ENCODE results near the gene PAPPA.

PAPPA gene

DNA sequence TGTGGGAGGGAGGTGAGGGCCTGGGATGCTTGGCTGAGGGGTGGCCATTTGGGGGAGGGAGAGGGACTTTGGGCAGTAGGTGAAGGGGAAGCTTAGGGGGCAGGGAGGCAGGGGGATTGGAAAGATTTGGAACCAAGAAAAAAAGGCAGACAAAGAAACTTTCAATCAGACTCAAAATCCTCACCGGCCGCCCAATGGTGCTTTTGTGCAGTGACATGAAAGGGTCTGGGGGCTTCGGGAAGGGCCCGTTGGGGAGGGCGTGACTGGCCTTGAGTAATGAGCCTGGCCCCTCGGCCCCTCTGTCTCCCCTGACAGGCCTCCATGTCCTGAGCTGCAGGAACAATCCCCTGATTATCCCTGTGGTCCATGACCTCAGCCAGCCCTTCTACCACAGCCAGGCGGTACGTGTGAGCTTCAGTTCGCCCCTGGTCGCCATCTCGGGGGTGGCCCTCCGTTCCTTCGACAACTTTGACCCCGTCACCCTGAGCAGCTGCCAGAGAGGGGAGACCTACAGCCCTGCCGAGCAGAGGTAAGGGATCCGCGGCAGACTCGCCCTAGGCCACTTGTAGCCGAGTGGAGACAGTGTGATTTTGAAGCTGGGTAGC is 181.1 kb downstream of the PAPPA start:
- intact Hi-C loops (cut with DNase I) = no loop called here
- no peak for DNase-seq

DNA sequence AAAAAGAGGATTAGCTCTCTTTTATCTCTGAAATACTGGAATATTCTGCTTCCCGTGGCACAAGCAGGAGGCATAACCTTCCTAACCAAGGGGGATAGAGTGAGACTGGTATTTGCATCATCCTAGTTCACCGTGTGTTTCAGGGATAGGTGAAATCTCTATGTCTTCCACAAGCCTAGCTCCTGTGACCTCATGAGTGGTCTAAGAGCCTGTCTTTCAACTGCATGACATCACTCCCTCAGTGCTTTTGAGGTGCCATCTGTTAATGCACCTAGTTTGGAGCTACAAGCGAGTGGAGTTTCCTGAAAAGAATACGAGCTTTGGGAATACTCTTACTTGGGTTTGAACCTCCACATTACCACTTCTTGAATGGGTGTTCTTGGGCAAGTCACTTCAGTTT is 181.8 kb downstream of the PAPPA start:
- intact Hi-C loops (cut with DNase I) = no loop called here
- DNase-seq = no peak

DNA sequence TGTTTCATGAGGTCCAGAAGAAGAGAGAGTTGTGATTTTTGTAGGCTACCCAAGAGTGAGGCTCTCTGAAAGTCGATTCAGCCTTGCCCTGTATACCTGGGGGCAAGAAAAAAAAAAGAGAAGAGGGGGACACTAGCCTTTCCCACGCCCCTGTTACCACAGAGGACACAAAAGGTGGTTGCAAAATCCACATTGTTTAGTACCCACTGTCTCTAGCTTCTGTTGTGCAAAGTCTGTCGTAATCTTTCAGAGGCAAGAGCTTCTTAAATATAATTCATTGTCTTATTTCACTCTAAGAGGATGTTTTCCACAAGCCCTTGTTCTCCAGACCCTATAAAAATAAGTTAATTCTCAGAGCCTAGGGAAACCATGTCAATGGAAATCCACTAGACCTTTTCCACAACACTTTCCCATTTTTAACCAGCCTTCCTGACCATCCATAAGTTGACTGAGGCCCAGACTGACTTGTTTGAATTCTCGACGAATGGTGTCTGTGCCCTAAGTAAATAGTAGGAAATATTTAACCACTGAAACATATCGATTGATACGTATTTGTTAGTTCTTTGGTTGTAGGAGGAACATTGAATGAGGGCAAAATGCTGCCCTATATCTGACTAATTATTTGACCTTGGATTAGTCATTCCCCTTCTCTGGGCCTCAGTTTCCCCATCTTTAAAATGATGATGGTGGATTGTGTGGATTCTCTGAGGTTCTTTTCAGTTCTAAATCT is 182.7 kb downstream of the PAPPA start:
- intact Hi-C loops (cut with DNase I) = no loop called here
- no peak for DNase-seq

DNA sequence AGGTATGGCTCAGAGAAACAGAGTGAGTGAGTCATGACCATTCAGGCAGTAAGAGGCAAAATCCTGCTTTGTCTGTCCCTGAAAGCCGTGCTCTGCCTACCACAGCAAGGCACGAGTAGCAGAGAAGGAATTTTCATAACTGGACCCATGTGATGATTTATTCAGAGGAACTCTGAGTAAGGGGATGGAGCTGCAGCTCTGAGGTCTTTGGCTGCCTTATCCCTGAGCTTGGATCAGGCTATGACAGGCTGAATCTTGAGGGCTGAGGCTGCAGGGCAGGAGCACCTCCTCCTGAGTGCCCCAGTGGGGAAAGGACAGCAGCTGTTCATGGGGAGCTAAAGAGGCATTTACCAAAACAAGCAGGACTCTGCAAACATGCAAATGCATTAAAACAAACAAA is 183.4 kb downstream of the PAPPA start:
- DNase-seq = no peak
- intact Hi-C loops (cut with DNase I) = no loop called here

DNA sequence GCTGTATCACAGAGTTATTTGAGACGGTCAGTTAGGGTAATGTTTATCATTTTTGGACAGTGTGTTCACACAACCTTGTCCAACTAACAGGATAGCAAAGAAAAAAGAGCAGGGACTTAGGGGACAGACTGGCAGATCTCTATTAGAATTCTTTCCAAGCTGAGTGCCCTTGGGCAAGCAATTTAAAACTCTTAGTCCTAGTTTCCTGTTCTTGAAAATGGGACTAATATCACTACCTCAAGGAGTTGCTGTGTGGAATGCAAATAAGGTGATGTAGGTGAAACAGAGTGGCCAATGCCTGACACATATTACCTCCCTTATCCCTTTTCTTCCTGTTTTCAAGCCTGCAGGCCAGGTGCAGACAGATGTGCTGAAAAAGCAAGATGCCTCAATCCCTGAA is 186.7 kb downstream of the PAPPA start:
- intact Hi-C loops (cut with DNase I) = no loop called here
- DNase-seq = no peak

DNA sequence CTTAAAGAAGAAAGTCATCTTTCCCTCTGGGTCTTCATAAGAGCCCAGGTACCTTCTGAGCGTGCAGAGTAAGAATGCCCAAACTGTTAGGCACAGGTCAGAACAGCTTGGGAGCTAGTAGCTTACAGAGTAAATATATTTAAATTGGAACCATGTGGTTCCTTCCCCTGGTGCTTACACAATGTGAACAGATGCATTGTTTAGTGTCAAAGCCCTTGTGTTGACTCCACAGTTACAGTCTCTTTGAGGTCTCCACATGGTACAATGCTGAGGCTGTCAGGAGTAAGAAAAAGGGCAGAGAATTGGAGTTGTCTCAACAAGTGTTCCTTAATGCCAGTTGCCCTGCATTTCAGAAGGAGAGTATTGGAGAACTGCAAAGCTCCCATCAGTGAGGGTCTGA is 188.5 kb downstream of the PAPPA start:
- no peak for DNase-seq
- intact Hi-C loops (cut with DNase I) = no loop called here

DNA sequence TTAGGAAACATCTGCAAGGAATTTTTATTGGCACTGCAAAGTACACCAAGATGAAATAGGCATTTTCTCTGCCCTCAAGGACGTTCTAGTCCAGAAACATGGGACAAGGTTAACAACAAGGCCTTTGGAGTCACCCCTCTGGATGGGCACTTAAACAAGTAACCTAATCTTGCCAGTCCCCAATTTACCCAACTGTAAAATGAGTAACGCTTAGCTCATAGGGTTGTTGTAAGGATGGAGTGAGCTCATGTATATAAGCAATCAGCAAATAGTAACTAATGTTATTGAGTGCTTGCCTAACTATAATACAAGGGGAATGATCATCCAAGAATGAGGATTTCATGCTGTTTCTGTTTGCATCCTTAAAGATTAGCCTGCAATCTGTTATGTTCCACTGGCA is 189.3 kb downstream of the PAPPA start:
- intact Hi-C loops (cut with DNase I) = no loop called here
- DNase-seq = no peak

DNA sequence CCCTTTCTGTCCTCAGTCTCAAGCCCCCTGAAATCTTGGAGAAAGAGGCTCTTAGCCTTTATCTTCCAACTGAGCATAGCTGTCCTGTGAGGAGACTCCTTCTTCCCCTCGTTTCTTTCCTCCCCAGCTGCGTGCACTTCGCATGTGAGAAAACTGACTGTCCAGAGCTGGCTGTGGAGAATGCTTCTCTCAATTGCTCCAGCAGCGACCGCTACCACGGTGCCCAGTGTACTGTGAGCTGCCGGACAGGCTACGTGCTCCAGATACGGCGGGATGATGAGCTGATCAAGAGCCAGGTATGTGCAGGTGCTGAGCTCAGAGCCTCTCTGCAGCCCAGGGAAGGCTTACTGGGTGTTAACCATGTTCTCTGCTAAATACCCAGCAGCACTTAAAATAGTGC is 190.8 kb downstream of the PAPPA start:
- intact Hi-C loops (cut with DNase I) = no loop called here
- DNase-seq = no peak

DNA sequence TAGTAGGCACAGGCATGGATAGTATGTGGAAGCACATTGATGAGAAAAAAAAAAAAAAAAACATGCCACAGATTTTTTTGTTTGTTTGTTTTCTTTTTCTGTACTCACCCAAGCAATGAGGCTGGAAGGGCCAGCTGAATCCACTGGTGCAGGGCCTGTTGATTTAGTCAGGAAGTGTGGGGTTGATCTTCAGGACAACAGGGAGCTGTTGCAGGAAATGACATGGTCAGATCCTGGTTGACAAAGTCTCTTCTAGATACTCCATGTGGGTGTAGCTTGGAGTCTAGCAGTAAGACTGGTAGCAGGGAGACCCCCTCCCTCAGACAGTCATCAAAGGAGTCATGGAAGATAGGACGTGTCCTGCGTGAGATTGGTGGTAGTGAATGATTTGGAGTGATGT is 191.8 kb downstream of the PAPPA start:
- intact Hi-C loops (cut with DNase I) = no loop called here
- DNase-seq = no peak

DNA sequence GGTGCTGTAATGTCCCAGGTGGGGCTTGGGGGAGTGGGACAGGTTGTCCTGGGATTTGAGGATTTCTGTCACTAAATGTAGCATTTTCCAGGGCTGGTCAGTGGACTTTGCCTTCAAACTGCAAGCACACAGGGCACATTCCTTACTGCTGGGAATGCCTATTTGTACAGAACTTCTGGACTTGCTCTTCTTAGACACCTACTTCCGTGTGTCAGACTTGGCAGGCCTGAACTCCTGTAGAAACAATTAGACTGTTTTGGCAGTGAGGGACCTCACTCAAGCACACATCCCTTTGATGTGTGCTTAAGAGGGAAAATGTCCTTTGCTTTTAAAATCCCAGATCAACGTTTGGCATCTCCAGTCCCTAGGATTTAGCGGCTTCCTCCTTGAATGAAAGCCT is 192.2 kb downstream of the PAPPA start:
- DNase-seq = no peak
- intact Hi-C loops (cut with DNase I) = no loop called here

DNA sequence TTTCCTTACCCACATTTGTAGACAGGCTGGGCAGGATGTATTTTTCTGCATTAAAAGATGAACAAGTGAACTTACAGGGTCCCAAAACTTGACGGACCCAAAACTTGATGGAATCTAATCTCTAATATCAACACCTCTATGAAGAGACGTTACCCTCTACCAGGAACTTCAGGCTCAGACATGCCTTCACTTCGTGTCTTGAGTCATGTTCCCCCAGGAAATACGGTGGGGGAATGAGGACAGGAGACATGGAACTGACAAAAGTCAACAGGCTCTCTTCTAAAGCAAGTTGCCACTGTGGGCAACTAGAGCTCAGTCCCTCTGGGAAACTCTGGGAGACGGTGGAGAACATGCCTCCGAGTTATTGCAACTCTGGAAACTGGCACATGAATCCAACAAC is 196.1 kb downstream of the PAPPA start:
- intact Hi-C loops (cut with DNase I) = no loop called here
- no peak for DNase-seq

DNA sequence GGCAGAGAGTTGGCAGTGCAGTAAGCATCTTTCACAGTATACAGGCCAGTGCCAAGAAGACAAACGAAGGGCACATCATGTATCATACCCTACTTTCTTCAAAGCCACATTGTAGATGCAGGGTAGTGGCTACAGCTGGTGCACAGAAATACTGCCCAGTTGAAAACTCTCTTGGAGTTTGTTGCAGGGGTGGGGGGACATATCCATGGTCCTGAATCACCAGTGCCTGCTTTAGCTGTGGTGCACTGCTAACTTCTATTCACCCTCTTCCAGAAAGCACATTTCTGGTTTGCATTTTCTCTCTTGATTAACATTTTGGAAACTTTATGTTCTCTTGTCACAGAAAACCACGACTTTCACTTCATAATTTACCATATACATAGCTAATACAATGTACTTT is 196.6 kb downstream of the PAPPA start:
- DNase-seq = no peak
- intact Hi-C loops (cut with DNase I) = no loop called here

DNA sequence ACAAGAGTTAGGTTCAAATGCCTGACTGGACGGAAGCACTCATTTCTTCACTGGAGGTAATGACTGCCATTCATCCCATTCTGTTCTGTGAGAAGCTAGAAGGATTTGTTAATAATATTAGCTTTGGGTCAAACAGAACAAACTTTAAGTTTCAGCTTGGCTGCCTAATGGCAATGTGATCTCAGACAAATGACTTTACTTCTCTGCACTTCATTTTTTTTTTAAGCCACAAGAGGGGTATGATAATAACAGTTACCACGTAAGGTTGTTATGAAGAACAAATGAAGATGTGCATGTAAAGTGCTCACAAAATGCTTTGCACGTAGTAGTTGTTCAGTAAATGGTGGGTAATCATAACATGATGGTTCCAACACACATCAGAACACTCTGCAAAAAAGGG is 199.4 kb downstream of the PAPPA start:
- intact Hi-C loops (cut with DNase I) = no loop called here
- DNase-seq = no peak

DNA sequence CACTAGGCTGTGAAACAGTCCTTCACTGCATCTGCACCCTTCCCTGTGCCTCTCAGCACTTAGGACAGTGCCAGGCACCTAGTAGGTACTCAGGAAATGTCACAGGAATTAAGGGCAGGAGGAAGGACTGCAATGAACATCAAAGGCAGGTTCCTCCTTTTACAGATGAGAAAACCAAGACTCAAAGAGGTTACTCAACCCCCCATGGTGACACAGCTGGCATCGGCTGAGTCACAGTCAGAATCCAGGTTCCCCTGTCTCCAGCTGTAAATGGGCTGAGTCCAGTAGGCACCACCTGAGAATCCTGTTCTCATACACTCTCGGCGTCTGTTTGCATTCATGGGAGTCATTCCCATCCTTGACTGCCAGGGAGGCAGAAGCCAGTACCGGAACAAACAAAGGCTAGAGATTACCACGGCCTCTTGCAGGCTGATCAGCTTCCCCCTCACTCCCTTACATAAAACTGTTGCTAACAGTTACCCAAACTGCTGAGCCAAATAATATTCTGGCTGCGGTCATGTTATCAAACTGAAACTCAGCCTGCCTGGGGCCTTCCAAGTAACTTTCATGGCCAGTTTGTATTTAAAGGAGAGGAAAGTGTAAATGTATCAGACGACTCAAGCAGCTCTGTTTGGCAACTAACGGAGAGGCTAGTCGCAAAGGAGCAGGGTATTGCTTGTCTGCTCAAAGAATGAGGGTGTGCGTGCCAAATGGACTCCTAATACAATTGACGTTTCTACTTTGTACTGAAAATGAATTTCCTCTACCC is 201.7 kb downstream of the PAPPA start:
- intact Hi-C loops (cut with DNase I) = no loop called here
- no peak for DNase-seq

DNA sequence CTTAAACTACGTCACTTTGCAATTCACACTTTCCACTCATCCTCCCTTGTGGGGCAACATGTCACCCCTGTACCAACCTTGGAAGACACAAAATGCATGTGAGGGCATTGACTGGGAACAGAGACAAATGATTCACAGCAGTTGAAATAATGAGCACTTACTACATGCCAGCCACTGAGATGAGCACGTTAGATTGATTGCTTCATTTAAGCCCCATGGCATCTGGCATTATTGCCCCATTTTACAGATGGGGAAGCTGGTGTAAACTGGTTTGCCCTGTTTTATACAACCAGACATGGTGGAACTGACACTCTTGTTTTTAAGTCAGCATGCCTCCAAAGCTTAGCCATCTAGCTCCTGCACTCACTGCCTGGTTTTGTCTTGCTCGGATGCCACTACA is 204.7 kb downstream of the PAPPA start:
- intact Hi-C loops (cut with DNase I) = no loop called here
- no peak for DNase-seq

DNA sequence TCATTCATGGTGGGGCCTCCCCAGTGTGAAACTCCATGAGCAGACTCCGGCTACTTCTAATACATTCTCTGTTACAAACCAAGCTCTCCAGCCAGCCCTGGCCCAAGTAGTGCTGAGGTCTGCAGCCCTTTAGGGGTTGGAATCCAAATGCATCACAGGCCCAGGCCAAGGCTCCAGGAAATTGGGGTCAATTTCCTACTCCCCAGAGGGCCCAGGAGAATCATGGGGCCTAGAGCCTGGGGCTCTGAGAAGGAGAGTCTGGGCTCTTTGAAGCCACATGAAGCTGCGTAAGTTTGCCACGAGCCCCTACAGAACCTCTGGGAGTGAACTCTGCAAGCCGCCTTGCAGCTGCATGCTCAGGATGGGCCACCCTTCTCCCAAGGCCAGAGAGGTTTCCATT is 206.4 kb downstream of the PAPPA start:
- intact Hi-C loops (cut with DNase I) = no loop called here

DNA sequence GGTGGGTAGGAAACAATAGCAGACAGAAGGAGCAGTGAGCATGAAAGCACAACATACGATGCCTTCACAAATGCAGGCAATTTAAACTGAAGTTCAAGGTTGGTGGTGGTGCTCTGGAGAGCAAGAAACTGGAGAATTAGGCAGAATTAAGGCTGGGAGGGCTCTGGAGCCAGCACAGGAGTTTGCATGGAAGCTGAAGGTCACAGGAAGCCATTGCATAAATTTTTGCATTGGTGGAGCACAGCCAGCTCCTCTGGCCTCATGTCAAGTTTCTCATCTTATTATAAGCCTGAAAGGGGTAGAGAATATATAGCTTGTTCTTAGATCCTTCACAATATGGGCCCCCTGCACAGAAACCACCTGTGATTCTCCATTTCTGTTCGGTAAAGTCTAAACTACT is 207.4 kb downstream of the PAPPA start:
- intact Hi-C loops (cut with DNase I) = no loop called here
- no peak for DNase-seq

More for the DNA sequence above, 206.4 kb downstream of the PAPPA start:
- DNase-seq = no peak

DNA sequence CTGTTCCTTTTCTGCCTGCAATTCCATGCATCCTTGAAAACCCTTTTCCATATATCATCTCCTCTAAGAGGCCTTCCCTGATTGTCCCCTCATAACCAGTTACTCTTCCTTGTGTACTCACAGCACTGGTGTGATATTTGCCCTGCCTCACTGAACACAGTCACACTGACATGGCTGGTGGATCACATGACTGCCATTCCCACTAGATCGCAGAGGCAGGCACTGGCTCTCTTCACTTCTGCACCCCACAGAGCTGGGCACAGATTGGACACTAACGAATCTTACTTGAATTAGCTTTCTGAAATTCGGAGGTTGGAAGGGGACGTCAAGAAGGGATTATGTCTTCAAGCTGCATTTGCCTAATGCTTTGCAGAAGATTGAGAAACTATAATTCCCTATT is 208.0 kb downstream of the PAPPA start:
- intact Hi-C loops (cut with DNase I) = no loop called here
- no peak for DNase-seq

DNA sequence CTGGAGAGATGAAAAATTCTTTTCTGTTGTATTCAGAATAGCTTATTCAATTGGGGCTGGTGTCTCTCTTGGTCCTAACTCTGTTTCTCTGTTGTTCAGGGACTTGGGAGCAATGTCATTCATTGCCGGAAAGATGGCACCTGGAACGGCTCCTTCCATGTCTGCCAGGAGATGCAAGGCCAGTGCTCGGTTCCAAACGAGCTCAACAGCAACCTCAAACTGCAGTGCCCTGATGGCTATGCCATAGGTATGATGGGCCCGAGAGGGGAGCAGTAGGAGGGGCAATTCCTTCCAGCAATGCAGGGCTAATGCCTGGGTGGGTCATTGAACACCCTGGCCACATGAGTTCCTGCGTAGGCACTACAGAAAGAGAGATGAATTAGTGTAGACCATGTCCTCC is 208.9 kb downstream of the PAPPA start:
- peak in 2 of 10 donors; percentile 61 to 77 for DNase-seq
- intact Hi-C loops (cut with DNase I) = no loop called here

DNA sequence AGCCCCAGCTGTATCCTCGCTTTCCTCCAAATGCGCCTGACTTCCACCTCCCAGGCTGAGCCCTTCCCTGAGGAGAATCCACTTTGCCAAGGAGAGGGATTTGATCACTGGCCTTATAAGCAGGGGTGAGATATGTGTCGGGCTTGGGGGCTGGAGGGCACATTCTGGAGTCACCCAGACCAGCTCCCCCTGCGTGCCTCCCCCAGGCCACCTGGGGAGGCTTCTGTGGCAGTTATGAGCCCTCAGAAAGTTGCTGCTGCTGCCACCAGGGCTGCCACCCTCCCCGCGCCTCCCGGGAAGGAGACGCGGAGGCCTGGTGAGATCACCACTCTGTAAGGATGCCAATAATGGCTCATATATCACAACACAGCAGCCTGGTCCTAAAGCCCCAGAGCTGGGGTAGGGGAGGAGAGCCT is 211.5 kb downstream of the PAPPA start:
- peak in 7 of 10 donors; percentile 16 to 89 (median 30) for DNase-seq
- intact Hi-C loops (cut with DNase I) = no loop called here

DNA sequence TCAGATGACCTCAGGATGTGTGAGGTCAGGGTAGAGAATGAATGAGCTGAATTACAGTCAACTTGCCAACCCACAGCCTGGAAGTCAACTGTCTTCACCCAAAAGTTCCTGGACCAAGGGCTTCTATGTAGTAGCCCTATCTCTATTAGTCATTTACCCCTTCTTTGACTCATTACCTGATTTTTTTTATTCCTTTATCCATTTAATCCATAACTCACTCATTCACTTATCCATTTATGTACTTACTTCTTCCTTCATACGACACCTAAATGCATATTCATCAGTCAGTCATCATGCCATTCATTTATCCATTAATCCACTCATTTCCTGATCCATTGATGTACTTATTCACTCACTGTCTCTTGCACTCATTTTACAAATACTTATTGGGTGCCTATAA is 212.7 kb downstream of the PAPPA start:
- intact Hi-C loops (cut with DNase I) = no loop called here
- DNase-seq = no peak

DNA sequence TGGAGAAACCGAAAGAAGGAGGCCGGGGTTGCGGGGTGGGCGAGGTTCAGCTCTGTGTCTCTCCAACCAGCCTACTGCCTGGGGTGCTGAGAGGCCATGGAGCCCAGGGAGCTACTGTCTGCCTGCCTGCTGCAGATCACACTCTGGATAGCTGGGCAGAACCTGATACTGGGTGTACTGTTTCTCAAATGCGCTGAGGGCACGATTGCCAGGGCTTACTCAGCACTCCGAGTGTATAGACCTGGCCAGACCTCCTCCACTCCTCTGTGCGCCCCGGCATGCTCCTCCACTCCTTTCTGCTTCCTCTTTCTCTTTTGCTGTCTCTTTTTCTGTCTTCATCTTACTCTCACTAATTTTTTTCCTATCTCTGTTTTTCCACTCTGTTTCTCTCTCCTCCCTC is 215.1 kb downstream of the PAPPA start:
- intact Hi-C loops (cut with DNase I) = no loop called here

More for the DNA sequence above, 215.1 kb downstream of the PAPPA start:
- no peak for DNase-seq

All from posterior cingulate gyrus (tissue), 11 donors.